GM18951 (cell line): ENCODE measurements around the gene PCSK2.

Experiments used
- POLR2A ChIP-seq: IDR thresholded peaks from 4 replicates; pipeline ENCODE4 v1.6.1; 2011; ENCODE audit warnings: mild to moderate bottlenecking; ENCODE audit not compliant: insufficient read length, insufficient read depth; ENCODE audit errors: extremely low read depth
- in situ Hi-C: fragments of 300-500 bp; cut with MboI; formaldehyde crosslinking; loops from one replicate; pipeline ENCODE4 v1.12.0; 2022; ENCODE audit warnings: low sequenced_read_pairs, mixed read lengths, inconsistent platforms; ENCODE audit not compliant: unreplicated experiment

Gene PCSK2

DNA sequence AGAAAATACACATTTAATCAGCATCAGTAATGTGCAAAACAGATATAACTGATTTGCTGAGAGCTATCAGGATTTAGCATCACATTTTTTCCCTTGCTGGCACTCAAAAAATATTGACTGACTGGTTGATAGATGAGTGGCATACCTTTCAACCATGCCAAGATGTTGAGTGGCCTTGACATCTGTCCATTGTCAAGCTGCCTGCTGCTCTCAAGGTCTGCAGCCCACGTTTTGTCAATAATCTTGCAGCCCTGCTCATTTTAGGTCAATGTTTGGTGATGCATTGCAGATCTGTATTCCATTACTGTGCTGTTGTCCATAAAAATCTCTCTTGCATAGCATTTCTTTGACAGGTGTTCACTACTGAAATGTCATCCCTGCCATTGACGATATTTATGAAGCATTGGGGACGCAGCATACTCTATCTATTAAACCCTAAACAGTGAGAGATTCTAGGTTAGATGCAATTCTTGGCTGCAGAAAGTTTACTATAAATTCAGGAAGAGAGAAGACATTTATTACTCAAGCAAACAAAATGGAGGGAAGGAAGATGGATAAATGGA is 192.7 kb downstream of the PCSK2 start:
- in situ Hi-C loops, result no loop called here
- no peak for TF ChIP-seq POLR2A

DNA sequence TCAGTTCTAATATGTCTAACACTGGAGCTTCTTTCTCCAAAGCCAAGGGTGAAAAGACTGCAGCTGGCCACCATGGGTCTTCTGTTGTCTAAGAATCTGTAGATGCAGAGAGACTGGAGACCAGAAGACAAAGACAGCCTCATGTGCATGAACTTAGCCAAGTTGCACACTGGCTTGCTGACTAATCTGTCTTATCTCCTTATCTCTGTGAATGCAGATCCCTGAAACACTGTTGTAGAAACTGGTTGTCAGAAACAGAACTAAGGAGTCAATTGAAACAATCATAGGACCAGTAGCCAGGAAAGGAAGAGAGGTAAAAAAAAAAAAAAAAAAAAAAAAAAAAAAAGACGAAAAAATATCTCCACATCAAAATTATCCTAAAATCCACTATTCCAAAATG is 194.7 kb downstream of the PCSK2 start:
- in situ Hi-C loops, result no loop called here
- TF ChIP-seq POLR2A, result no peak

DNA sequence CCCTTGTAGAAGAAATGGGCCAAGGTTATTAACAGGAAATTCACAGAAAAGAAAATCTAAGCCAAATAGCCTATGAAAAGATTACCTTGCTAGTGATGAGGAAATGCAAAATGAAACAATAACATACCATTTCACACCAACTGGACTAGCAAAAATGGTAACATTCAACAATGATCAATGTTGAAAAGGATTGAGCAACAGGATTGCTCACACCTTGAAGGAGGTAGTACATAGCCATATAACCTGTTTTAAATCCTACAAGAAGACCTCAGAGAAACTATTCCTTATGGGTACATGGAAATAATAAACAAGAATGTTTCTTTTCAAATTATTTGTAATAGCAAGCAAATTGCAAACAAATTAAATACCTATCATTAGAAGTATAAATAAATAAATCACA is 196.9 kb downstream of the PCSK2 start:
- in situ Hi-C loops, result no loop called here
- TF ChIP-seq POLR2A, result no peak

DNA sequence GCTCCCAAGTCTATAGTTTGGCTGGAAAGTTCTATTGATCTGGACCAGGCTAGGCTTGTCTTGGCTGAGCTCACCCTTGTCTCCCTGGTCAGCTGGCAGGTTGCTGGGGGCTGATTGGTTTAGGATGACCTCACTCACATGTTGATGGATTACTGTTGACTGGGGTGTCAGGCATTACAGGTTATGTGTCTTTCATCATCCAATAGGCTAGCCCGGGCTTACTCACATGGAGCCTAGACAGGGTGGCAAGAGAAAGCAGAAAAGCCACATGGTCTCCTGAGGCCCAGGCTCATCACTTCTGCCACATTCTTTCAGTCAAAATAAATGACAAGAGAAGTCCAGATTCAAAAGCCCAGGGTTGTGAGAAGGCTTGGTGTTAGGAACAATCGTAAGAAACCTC is 200.8 kb downstream of the PCSK2 start:
- in situ Hi-C loops, result loop anchor here (25.0 kb wide), 1 partner anchor 615 kb away; no protein-coding TSS in a partner anchor
- TF ChIP-seq POLR2A, result no peak

DNA sequence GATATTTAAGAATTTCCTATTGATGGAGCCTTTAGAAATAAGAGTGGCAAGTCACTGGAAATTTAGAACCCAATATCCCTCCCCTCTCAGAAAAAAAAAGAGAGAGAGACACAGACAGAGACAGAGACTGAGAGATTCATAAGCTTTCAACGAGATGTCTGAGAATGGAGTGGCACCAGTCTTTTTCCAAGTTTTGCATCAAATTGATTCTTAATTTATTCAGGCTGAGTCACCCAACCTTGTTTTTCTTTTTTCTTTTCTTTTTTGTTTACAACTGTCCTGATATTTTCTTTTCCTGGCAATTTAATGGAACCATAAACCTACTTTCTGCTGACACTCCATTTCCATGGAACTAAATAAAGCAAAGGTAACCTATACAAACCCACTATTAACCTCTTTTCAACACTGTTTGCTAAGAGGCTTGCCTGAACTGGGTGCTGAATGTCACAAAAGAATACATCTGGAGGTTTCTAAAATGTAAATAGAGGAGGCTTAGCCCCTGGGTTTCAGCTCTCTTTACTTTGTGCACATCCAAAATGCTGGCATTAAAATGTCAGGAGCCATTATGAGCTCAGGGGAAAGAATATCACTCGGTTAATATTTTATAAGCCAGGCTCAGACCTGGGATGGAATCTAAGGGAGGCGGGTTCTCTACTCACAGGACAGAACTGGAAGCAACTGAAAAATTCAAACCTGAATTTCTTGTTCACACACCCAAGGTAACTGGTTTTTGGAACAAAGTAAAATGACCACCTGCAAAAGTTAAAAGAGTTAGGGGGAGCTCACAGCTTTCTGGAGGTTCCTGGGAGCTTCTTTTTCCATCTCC is 203.5 kb downstream of the PCSK2 start:
- in situ Hi-C loops, result loop anchor here (25.0 kb wide), 1 partner anchor 618 kb away; no protein-coding TSS in a partner anchor
- TF ChIP-seq POLR2A, result no peak

DNA sequence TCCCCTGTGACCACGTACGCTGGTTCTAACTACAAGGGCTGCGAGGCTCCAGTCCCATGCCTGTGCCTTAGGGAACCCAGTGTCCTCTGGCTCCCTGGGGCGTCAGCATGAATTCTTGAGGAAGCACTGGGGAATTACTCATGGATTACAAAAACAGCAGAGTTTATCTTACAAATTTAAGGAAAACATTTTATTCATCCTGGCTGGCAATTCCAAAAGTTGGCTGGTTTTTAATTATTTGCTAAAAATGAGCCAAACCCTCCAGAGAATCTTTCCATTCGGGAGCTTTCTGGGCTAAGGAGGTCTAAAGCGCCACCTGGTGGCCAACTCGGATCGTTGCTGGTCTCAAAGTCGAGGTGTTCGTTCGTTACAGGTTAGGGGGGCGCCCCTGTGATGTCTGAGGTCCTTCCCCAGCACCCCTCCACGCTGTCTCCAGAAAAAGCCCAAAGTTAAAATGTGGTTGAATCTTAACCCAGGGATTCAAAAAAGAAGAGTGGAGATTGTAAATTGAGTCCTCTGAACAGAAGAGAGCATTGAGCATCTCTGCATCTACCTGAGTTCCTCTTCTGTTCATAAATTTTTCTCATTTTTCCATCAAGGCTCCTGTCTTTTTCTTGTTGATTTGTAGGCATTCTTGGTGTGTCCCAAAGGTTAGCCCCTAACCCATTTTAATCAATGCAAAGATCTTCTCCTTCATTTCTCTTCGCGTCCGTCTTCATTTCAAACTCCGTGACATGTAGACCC is 205.0 kb downstream of the PCSK2 start:
- in situ Hi-C loops, result loop anchor here (25.0 kb wide), 1 partner anchor 619 kb away; no protein-coding TSS in a partner anchor

DNA sequence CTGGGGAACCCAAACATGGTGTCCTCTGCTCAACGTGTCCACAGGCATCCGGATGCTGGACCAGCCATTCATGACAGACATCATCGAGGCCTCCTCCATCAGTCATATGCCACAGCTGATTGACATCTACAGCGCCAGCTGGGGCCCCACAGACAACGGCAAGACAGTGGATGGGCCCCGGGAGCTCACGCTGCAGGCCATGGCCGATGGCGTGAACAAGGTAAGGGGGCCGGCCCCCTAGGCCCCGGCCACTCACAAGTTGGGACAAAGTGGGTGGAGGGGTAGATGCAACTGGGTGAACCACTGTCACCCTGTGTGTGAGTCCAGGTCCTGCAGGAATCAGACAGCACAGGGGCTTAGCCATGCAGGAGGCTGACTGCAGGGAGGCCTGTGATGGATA is 209.8 kb downstream of the PCSK2 start:
- no peak for TF ChIP-seq POLR2A
- in situ Hi-C loops, result loop anchor here (25.0 kb wide), 1 partner anchor 624 kb away; no protein-coding TSS in a partner anchor

More for the DNA sequence above, 205.0 kb downstream of the PCSK2 start:
- TF ChIP-seq POLR2A, result no peak

DNA sequence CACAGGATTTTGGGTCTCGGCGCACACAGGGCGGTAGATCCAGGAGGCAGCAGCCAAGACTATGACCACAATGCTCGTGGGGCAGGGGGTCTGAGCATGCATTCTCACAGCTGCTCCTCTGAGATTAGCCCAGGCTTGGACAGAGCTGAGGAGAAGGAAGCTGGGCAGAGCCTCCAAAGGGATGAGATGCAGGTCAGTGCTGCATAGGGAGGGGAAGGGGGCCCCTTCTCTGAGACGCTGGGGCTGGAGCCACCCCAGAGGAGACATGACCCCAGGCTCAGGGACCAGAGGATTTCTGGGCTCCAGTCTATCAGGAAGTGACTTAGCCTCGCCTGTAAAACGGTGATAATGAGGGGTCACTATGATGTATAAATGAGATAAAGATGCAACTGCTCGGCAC is 210.4 kb downstream of the PCSK2 start:
- TF ChIP-seq POLR2A, result no peak
- in situ Hi-C loops, result loop anchor here (25.0 kb wide), 1 partner anchor 625 kb away; no protein-coding TSS in a partner anchor

DNA sequence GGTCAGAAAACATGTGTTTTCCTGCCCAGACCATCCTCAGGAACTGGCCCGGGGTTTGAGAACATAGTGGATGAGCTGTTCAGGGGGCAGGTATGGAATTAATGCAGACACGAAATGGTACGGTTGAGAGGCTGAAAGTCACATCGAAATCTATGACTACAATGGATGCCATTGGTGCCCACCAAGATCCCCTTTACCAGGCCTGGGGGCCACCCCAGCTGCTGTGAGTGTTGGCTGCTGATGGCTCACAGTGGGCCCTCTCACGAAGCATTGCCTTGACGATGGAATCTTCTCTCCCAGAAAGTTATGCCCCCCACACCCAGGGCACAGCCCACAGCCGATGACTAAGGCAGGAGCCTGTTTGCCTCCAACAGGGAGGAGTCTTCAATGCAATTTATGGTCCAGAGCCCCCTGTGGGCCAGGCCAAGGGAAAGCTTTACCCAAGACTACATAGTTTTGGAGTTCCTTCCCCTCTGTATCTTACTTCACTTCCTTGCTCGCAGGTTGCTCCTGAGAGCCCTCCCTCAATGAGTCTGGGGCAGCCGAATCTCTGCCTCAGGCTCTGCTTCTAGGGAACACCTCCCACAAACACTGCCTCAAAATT is 211.7 kb downstream of the PCSK2 start:
- no peak for TF ChIP-seq POLR2A
- in situ Hi-C loops, result loop anchor here (25.0 kb wide), 1 partner anchor 626 kb away; no protein-coding TSS in a partner anchor

DNA sequence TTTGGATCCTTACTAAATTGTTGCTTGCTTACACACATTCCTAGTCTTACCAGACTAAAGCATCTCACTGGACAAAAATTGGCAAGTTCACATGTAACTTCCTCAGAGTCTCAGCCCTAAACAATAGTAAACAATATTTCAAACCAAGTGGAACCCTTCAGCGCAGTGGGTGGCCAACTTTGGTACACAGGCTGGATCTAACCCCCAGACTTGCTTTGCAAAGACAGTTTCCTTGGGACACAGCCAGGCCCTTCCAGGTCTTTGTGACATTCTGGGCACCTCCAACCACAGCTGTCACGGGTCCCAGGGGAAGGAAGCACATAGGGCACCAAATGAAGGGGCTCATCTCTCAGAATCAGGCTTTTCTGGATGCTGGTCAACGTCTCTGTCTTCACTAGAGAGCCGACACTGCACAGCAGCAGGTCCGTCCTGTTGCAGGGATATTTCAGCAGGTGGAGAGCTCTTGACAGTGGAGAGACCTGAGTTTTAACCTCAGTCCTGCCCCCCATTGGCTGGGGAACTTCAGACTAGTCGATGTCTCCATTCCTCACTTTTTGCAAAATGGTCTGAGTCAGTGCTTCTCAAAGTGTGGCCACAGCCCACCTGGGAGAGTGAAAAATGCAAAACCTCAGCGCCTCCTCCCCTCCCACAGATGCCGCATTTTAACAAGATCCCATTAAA is 212.9 kb downstream of the PCSK2 start:
- no peak for TF ChIP-seq POLR2A
- in situ Hi-C loops, result loop anchor here (25.0 kb wide), 1 partner anchor 627 kb away; no protein-coding TSS in a partner anchor

DNA sequence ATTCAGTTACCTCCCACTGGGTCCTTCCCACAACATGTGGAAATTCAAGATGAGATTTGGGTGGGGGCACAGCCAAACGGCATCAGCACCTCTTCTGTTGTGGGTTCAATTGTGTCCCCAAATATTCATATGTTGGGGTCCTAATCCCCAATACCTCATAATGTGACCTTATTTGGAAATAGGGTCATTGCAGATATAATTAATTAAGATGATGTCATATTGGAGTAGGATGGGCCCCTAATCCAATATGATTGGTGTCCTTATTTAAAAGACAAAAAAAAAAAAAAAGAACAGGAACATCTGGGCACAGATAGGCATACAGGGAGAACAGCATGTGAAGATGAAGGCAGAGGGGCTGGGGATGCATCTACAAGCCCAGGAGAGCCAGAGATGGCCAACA is 214.9 kb downstream of the PCSK2 start:
- TF ChIP-seq POLR2A, result no peak
- in situ Hi-C loops, result loop anchor here (25.0 kb wide), 1 partner anchor 629 kb away; no protein-coding TSS in a partner anchor

DNA sequence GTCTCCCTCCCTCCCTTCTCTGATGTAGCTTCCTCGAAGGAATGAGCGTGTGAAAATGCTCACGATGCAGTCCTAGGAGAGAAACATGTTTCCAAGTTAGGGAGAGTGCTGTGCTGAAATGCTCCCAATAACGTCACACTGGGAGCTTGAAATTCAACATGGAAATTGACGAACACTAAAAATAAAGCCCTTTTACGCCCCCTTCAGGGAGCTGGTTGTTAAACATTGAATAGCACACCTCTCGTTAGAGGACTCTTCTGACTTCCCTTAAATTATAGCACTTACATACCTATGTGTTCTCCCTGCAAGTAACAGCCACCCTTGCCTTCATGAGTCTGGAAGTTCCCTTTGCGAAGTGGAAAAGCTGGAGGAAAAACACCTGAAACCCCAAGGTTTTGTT is 215.7 kb downstream of the PCSK2 start:
- in situ Hi-C loops, result loop anchor here (25.0 kb wide), 1 partner anchor 630 kb away; no protein-coding TSS in a partner anchor
- no peak for TF ChIP-seq POLR2A

DNA sequence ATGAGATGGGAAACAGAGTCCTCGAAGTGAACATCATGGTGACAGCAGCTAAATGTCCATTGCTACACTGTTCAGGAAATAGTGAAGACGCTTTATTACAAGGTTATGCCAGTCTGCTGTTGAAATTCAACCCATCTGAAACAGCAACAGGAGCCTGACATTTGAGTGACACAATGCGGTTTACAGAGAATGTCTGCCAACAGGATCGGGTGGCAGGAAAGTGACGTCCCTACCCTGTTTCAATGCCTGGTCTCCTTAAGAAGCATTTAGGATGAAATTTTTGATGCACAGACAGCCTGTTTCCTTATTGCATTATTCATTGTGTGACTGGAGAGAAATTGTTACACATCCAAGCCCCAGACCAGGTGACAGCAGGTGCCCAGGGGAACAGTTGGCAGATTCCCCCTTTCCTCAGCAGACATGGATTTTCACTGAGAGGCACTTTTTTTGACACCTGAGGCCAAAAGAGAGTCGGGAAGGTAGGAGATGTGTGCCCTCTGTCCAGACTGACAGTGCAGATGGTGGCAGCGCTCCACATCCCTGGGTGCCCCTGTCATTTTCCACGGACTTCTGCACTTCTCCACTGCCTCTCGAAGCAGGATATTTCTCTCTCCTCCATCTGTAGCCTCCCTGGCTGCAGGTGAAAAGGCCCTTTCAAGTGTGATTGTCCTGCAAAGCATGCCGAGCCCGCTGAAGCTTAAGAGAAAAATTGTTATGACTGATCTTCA is 216.5 kb downstream of the PCSK2 start:
- in situ Hi-C loops, result loop anchor here (25.0 kb wide), 1 partner anchor 631 kb away; no protein-coding TSS in a partner anchor
- TF ChIP-seq POLR2A, result no peak
